ENCODE measurements around the gene PSMA7.
"Not testable (repeated sequence)": the region's sequence is repeated elsewhere in the genome, so short reads cannot be mapped to it uniquely, and the experiment has no call there.

Gene PSMA7

GRCh38 chr20:62118113-62119043, 24.8 kb downstream of the PSMA7 start:
- Histone ChIP-seq H3K36me3 (ENCODE audit: control insufficient read depth in 2 of 2, insufficient read depth in 2 of 2, low read length in 2 of 2) (no peaks in the 10 kb centered on the region), H3K4me1 (ENCODE audit: control insufficient read depth, insufficient read depth, low read length) (peaks cover 8% of the 10 kb centered on the region), H3K27me3 (ENCODE audit: control insufficient read depth in 1 of 2, insufficient read depth in 2 of 2, low read length in 2 of 2) (peaks cover 14 to 18% of the 10 kb centered on the region in 2 donors), H3K4me3 (ENCODE audit: low read length in 2 of 2) (no peak overlapping the region), H3K27ac (ENCODE audit: low read length) (no peak overlapping the region), H3K9ac (ENCODE audit: low read length in 2 of 2) (no peak overlapping the region), H3K9me3 (ENCODE audit: control insufficient read depth in 2 of 2, low read length in 2 of 2) (peaks cover 0 to 6% of the 10 kb centered on the region in 2 donors)

GRCh38 chr20:62117658-62118057, 25.5 kb downstream of the PSMA7 start:
- no peak overlapping the region for H3K27ac ChIP-seq (ENCODE audit: low read length)
- H3K4me3 ChIP-seq (ENCODE audit: low read length in 2 of 2): no peak overlapping the region

GRCh38 chr20:62117362-62117646, 25.9 kb downstream of the PSMA7 start:
- Histone ChIP-seq H3K27ac (ENCODE audit: low read length) (no peak overlapping the region), H3K9me3 (ENCODE audit: control insufficient read depth in 2 of 2, low read length in 2 of 2) (peaks cover 0 to 17% of the 10 kb centered on the region in 2 donors), H3K9ac (ENCODE audit: low read length in 2 of 2) (no peak overlapping the region), H3K4me1 (ENCODE audit: control insufficient read depth, insufficient read depth, low read length) (peaks cover 3% of the 10 kb centered on the region), H3K4me3 (ENCODE audit: low read length in 2 of 2) (no peak overlapping the region), H3K36me3 (ENCODE audit: control insufficient read depth in 2 of 2, insufficient read depth in 2 of 2, low read length in 2 of 2) (no peaks in the 10 kb centered on the region), H3K27me3 (ENCODE audit: control insufficient read depth in 1 of 2, insufficient read depth in 2 of 2, low read length in 2 of 2) (peaks cover 14 to 19% of the 10 kb centered on the region in 2 donors)

More at GRCh38 chr20:62117658-62118057, 25.5 kb downstream of the PSMA7 start:
- Histone ChIP-seq H3K9me3 (ENCODE audit: control insufficient read depth in 2 of 2, low read length in 2 of 2) (peaks cover 0 to 13% of the 10 kb centered on the region in 2 donors), H3K4me1 (ENCODE audit: control insufficient read depth, insufficient read depth, low read length) (peaks cover 3% of the 10 kb centered on the region), H3K27me3 (ENCODE audit: control insufficient read depth in 1 of 2, insufficient read depth in 2 of 2, low read length in 2 of 2) (peaks cover 14 to 19% of the 10 kb centered on the region in 2 donors), H3K9ac (ENCODE audit: low read length in 2 of 2) (no peak overlapping the region), H3K36me3 (ENCODE audit: control insufficient read depth in 2 of 2, insufficient read depth in 2 of 2, low read length in 2 of 2) (no peaks in the 10 kb centered on the region)

GRCh38 chr20:62116558-62117361, 26.4 kb downstream of the PSMA7 start:
- Histone ChIP-seq H3K9me3 (ENCODE audit: control insufficient read depth in 2 of 2, low read length in 2 of 2) (peaks cover 0 to 19% of the 10 kb centered on the region in 2 donors), H3K4me1 (ENCODE audit: control insufficient read depth, insufficient read depth, low read length) (peaks cover 3% of the 10 kb centered on the region), H3K4me3 (ENCODE audit: low read length in 2 of 2) (no peak overlapping the region), H3K27me3 (ENCODE audit: control insufficient read depth in 1 of 2, insufficient read depth in 2 of 2, low read length in 2 of 2) (peaks cover 14 to 19% of the 10 kb centered on the region in 2 donors), H3K27ac (ENCODE audit: low read length) (no peak overlapping the region), H3K9ac (ENCODE audit: low read length in 2 of 2) (no peak overlapping the region), H3K36me3 (ENCODE audit: control insufficient read depth in 2 of 2, insufficient read depth in 2 of 2, low read length in 2 of 2) (no peaks in the 10 kb centered on the region)

GRCh38 chr20:62115800-62116407, 27.3 kb downstream of the PSMA7 start:
- not testable (repeated sequence) for H3K27ac ChIP-seq (ENCODE audit: low read length); H3K36me3 ChIP-seq (ENCODE audit: control insufficient read depth in 2 of 2, insufficient read depth in 2 of 2, low read length in 2 of 2); H3K9ac ChIP-seq (ENCODE audit: low read length in 2 of 2); H3K4me3 ChIP-seq (ENCODE audit: low read length in 2 of 2); H3K4me1 ChIP-seq (ENCODE audit: control insufficient read depth, insufficient read depth, low read length)
- Histone ChIP-seq H3K9me3 (ENCODE audit: control insufficient read depth in 2 of 2, low read length in 2 of 2) (peaks cover 0 to 22% of the 10 kb centered on the region in 2 donors), H3K27me3 (ENCODE audit: control insufficient read depth in 1 of 2, insufficient read depth in 2 of 2, low read length in 2 of 2) (peaks cover 14 to 19% of the 10 kb centered on the region in 2 donors)

- Histone ChIP-seq H3K27me3 (ENCODE audit: control insufficient read depth in 1 of 2, insufficient read depth in 2 of 2, low read length in 2 of 2) (peaks cover 14 to 19% of the 10 kb centered on the region in 2 donors), H3K4me1 (ENCODE audit: control insufficient read depth, insufficient read depth, low read length) (no peaks in the 10 kb centered on the region)
Observed at GRCh38 chr20:62114894-62115293, 28.3 kb downstream of the PSMA7 start.

GRCh38 chr20:62112368-62112767, 30.8 kb downstream of the PSMA7 start:
- H3K4me1 ChIP-seq (ENCODE audit: control insufficient read depth, insufficient read depth, low read length): no peaks in the 10 kb centered on the region
- peaks cover 7 to 10% of the 10 kb centered on the region in 2 donors for H3K27me3 ChIP-seq (ENCODE audit: control insufficient read depth in 1 of 2, insufficient read depth in 2 of 2, low read length in 2 of 2)
- no peaks in the 10 kb centered on the region for H3K36me3 ChIP-seq (ENCODE audit: control insufficient read depth in 2 of 2, insufficient read depth in 2 of 2, low read length in 2 of 2)
- no peak overlapping the region for H3K9ac ChIP-seq (ENCODE audit: low read length in 2 of 2)
- H3K9me3 ChIP-seq (ENCODE audit: control insufficient read depth in 2 of 2, low read length in 2 of 2): peaks cover 5 to 46% of the 10 kb centered on the region in 2 donors
- H3K27ac ChIP-seq (ENCODE audit: low read length): no peak overlapping the region
- peak overlapping the region in 1 of 2 donors; percentile 16 for H3K4me3 ChIP-seq (ENCODE audit: low read length in 2 of 2)

More at GRCh38 chr20:62114894-62115293, 28.3 kb downstream of the PSMA7 start:
- peaks cover 2 to 26% of the 10 kb centered on the region in 2 donors for H3K9me3 ChIP-seq (ENCODE audit: control insufficient read depth in 2 of 2, low read length in 2 of 2)
- H3K9ac ChIP-seq (ENCODE audit: low read length in 2 of 2): no peak overlapping the region
- H3K4me3 ChIP-seq (ENCODE audit: low read length in 2 of 2): no peak overlapping the region
- no peaks in the 10 kb centered on the region for H3K36me3 ChIP-seq (ENCODE audit: control insufficient read depth in 2 of 2, insufficient read depth in 2 of 2, low read length in 2 of 2)
- no peak overlapping the region for H3K27ac ChIP-seq (ENCODE audit: low read length)

GRCh38 chr20:62111148-62111547, 32.0 kb downstream of the PSMA7 start:
- Histone ChIP-seq H3K9ac (ENCODE audit: low read length in 2 of 2) (no peak overlapping the region), H3K27me3 (ENCODE audit: control insufficient read depth in 1 of 2, insufficient read depth in 2 of 2, low read length in 2 of 2) (peaks cover 3 to 4% of the 10 kb centered on the region in 2 donors), H3K27ac (ENCODE audit: low read length) (no peak overlapping the region), H3K4me3 (ENCODE audit: low read length in 2 of 2) (no peak overlapping the region), H3K9me3 (ENCODE audit: control insufficient read depth in 2 of 2, low read length in 2 of 2) (peaks cover 5 to 49% of the 10 kb centered on the region in 2 donors), H3K4me1 (ENCODE audit: control insufficient read depth, insufficient read depth, low read length) (no peaks in the 10 kb centered on the region), H3K36me3 (ENCODE audit: control insufficient read depth in 2 of 2, insufficient read depth in 2 of 2, low read length in 2 of 2) (no peaks in the 10 kb centered on the region)

GRCh38 chr20:62105592-62105991, 37.6 kb downstream of the PSMA7 start:
- H3K9ac ChIP-seq (ENCODE audit: low read length in 2 of 2): no peak overlapping the region
- H3K4me1 ChIP-seq (ENCODE audit: control insufficient read depth, insufficient read depth, low read length): no peaks in the 10 kb centered on the region
- peaks cover 0 to 8% of the 10 kb centered on the region in 2 donors for H3K27me3 ChIP-seq (ENCODE audit: control insufficient read depth in 1 of 2, insufficient read depth in 2 of 2, low read length in 2 of 2)
- H3K36me3 ChIP-seq (ENCODE audit: control insufficient read depth in 2 of 2, insufficient read depth in 2 of 2, low read length in 2 of 2): no peaks in the 10 kb centered on the region
- peaks cover 5 to 36% of the 10 kb centered on the region in 2 donors for H3K9me3 ChIP-seq (ENCODE audit: control insufficient read depth in 2 of 2, low read length in 2 of 2)
- H3K27ac ChIP-seq (ENCODE audit: low read length): no peak overlapping the region
- H3K4me3 ChIP-seq (ENCODE audit: low read length in 2 of 2): no peak overlapping the region

GRCh38 chr20:62104791-62105345, 38.3 kb downstream of the PSMA7 start:
- Histone ChIP-seq H3K9ac (ENCODE audit: low read length in 2 of 2) (no peak overlapping the region), H3K4me3 (ENCODE audit: low read length in 2 of 2) (no peak overlapping the region), H3K9me3 (ENCODE audit: control insufficient read depth in 2 of 2, low read length in 2 of 2) (peaks cover 3 to 34% of the 10 kb centered on the region in 2 donors), H3K36me3 (ENCODE audit: control insufficient read depth in 2 of 2, insufficient read depth in 2 of 2, low read length in 2 of 2) (no peaks in the 10 kb centered on the region), H3K27me3 (ENCODE audit: control insufficient read depth in 1 of 2, insufficient read depth in 2 of 2, low read length in 2 of 2) (peaks cover 0 to 8% of the 10 kb centered on the region in 2 donors), H3K4me1 (ENCODE audit: control insufficient read depth, insufficient read depth, low read length) (no peaks in the 10 kb centered on the region), H3K27ac (ENCODE audit: low read length) (no peak overlapping the region)
